ENCODE results near the gene NPM3. TPM values are rescaled to one million over a fixed set of nuclear protein-coding genes. Genes with fewer than 3 reads are reported as not detected.
A peak's percentile ranks its signal among the peaks of the same experiment; 100 is the strongest.

Gene NPM3
- total RNA-seq, 6 experiments from 2014 or later: 51.8 to 64.6 (median 54.8) TPM

DNA sequence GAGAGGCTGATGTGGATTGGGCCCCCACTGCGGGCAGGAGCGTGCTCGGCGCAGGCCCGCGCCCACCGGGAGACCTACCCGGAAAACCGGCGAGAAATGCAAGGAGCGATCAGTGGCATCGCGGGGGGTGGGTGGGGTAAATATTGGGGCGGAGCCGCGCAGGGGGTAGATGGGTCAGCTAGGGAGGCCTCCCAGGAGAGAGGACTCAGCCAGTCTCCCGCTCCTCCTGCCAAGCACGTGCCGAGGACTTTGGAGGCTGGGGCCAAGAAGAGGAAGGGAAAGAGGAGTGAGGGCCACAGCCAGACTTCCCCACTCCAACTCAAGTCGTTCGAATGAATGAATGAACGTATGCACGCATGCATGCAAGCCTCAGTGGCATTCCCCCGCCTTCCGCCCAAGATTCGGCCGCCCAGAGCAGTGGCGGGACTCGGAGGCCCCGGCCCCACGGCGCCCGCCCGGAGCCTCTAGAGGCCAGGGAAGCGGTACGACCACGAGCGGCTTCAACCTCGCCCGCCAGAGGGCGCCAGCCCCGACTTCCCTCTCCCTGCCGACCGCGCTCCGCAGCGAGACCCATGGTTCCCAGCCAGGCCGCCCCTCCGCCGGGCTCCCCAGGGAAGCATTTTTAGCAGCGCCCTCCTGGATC, 3.6 kb downstream of the NPM3 start:
- Mint-ChIP-seq H3K4me3 (peak overlapping the region; percentile 60; the same call in 1 of the 2 replicates), H3K4me1 (ENCODE audit: low read depth) (peaks cover 44% of the 10 kb centered on the region), H3K27ac (peak overlapping the region; percentile 48; the same call in 1 of the 2 replicates), H3K27me3 (ENCODE audit: insufficient read depth) (peaks cover 19% of the 10 kb centered on the region), H3K9me3 (no peaks in the 10 kb centered on the region; the same call in 1 of the 2 replicates), H3K36me3 (ENCODE audit: low read depth) (peaks cover 5% of the 10 kb centered on the region; the same call in 1 of the 2 replicates)
- DNase-seq: peak; percentile 27
- TF ChIP-seq, protein P1, sequence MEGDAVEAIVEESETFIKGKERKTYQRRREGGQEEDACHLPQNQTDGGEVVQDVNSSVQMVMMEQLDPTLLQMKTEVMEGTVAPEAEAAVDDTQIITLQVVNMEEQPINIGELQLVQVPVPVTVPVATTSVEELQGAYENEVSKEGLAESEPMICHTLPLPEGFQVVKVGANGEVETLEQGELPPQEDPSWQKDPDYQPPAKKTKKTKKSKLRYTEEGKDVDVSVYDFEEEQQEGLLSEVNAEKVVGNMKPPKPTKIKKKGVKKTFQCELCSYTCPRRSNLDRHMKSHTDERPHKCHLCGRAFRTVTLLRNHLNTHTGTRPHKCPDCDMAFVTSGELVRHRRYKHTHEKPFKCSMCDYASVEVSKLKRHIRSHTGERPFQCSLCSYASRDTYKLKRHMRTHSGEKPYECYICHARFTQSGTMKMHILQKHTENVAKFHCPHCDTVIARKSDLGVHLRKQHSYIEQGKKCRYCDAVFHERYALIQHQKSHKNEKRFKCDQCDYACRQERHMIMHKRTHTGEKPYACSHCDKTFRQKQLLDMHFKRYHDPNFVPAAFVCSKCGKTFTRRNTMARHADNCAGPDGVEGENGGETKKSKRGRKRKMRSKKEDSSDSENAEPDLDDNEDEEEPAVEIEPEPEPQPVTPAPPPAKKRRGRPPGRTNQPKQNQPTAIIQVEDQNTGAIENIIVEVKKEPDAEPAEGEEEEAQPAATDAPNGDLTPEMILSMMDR (IDR thresholded peaks at IDR 0.05): peak; percentile 96

DNA sequence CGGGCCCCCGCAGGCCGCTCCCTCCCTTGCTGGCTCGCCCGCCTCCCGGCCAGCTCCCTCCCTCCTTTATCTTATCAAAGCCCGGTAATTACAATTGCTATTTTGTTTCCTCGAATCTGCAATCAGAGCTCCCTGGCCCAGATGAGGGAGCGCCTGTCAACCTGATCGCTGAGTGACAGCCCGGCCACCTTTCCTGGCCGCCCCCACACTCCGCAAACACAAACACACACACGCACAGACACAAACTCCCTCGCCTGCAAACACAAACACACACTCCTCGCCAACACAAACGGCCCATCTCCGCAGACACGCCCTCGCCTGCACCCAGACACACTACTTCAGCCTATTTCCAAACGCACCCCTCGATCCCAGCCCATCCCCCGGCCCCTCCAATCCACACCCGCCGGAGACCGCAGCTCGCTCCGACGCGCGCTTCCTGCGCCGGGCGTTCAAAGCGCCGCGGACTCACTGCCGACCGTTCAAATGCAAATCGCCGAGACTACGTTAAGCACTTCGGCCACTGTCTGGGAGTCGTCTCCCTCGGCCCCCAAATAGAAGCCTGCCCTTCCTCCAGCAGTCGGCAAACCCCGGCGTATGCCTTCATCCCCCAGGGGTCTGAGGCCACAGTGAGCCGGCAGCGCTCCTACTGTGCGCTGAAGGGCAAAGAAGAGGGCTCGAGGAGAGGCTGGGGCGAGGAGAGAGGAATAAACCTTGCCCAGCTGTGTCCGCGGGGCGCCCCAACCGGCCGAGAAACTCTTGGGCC, 4.3 kb downstream of the NPM3 start:
- no peak overlapping the region for H3K27ac Mint-ChIP-seq
- peaks cover 25% of the 10 kb centered on the region for H3K27me3 Mint-ChIP-seq (ENCODE audit: insufficient read depth)
- DNase-seq: no peak
- H3K9me3 Mint-ChIP-seq: no peaks in the 10 kb centered on the region; the same call in 1 of the 2 replicates
- H3K36me3 Mint-ChIP-seq (ENCODE audit: low read depth): peaks cover 5% of the 10 kb centered on the region; the same call in 1 of the 2 replicates
- TF ChIP-seq, protein P1 (IDR thresholded peaks at IDR 0.05): no peak
- peaks cover 40% of the 10 kb centered on the region for H3K4me1 Mint-ChIP-seq (ENCODE audit: low read depth)
- H3K4me3 Mint-ChIP-seq: no peak overlapping the region

DNA sequence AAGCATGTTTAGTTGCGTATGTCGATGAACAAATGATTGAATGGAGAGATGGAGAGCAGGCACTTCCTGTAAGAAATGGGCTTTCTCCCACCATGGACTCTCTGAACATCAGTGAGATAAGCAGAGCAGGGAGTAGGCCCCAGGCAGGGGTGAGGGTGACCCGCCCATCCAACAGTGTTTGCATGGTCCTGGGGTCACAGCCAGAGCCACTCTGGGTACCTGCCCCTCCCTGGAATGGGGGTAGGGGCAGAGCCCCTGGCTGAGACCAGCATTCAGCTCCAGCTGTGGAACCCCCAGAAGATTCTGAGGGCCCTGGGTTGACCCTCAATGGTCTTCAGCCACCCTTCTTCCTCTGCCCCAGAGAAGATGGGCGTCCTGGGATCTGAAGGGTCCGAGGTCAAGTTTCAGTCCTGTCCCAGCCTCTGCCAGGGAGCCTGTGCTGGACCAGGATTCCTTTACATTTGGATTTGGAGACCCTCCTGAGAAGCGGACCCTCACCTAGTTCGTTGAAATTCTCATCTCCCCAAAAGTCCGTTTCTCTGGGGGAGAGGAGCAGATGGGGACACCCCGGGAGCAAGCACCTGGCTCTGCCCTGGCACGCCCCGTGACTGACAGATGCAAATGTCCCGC, 5.0 kb downstream of the NPM3 start:
- H3K27me3 Mint-ChIP-seq (ENCODE audit: insufficient read depth): peaks cover 32% of the 10 kb centered on the region
- H3K4me1 Mint-ChIP-seq (ENCODE audit: low read depth): peaks cover 40% of the 10 kb centered on the region
- DNase-seq: no peak
- TF ChIP-seq, protein P1 (IDR thresholded peaks at IDR 0.05): no peak
- peaks cover 4% of the 10 kb centered on the region; the same call in 1 of the 2 replicates for H3K36me3 Mint-ChIP-seq (ENCODE audit: low read depth)
- H3K4me3 Mint-ChIP-seq: no peak overlapping the region
- no peak overlapping the region for H3K27ac Mint-ChIP-seq
- no peaks in the 10 kb centered on the region; the same call in 1 of the 2 replicates for H3K9me3 Mint-ChIP-seq

DNA sequence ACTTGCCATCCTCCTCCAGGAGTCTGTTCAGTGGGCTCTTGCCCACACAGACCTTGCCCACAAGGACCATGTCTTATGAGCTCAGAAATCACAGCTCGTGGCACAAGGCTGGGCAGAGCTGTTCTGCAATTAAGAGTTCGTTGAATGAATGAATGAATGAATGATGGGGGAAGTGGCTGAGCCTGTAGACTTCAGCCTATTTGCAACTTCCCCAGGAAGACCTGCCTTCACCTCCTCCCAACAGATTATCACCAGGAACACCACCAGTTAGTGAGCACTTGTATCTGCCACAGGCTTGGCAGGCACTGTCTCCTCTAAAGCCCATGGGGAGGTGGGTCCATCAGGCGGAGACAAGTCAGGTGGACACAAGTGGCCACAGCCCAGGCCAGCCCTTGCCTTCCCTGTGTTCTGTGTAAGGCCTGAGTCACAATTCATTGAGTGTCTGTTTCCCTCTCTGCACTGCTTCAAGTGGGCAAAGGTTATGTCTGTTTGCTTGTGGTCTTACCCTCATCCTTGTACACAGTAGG, 5.6 kb downstream of the NPM3 start:
- TF ChIP-seq, protein P1 (IDR thresholded peaks at IDR 0.05): no peak
- Mint-ChIP-seq H3K36me3 (ENCODE audit: low read depth) (no peaks in the 10 kb centered on the region), H3K27ac (no peak overlapping the region), H3K4me1 (ENCODE audit: low read depth) (peaks cover 35% of the 10 kb centered on the region), H3K9me3 (no peaks in the 10 kb centered on the region), H3K4me3 (no peak overlapping the region), H3K27me3 (ENCODE audit: insufficient read depth) (peaks cover 32% of the 10 kb centered on the region)
- DNase-seq: no peak

DNA sequence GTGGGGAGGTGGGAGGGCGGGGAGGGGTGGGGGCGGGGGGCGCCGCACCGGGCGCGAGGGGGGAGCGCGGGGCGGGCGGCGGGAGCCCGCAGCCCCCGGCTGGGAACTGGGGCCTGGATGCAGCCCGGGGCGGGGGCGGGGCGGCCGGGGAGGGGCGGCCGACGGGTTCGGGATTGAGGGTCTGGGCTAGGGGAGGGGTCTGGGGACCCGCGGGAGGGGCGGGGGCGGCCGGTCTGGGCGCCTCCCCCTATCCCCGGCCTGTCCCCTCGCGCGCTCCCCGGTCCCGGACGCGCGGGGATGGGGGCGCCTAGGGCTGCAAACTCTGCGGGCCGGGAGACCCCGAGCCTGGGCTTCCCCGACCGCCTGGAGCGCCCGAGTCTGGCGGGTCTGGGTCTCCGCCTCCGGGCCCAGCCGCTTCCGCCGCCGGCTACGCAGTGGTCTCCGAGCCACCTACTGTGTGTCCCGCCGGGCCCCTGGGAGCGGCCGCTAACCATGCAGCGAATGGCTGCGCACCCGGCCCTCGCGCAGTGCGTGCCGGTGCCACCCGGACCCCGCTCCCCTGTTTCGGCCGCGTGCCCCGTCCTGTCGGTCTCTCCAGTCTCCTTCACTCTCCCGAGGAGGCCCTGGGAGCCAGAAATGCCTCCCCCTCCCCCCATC, 7.0 kb downstream of the NPM3 start:
- TF ChIP-seq, protein P1 (IDR thresholded peaks at IDR 0.05): no peak
- Mint-ChIP-seq H3K4me1 (ENCODE audit: low read depth) (peaks cover 21% of the 10 kb centered on the region), H3K27me3 (ENCODE audit: insufficient read depth) (peaks cover 38% of the 10 kb centered on the region), H3K4me3 (no peak overlapping the region; the same call in 1 of the 2 replicates), H3K27ac (no peak overlapping the region), H3K9me3 (no peaks in the 10 kb centered on the region), H3K36me3 (ENCODE audit: low read depth) (no peaks in the 10 kb centered on the region)
- DNase-seq: no peak

Measured in HFFc6 (cell line).